ENCODE data around the gene GPSM1. TPM values are rescaled to one million over a fixed set of nuclear protein-coding genes. Genes with fewer than 3 reads are reported as not detected.

GPSM1 gene
- total RNA-seq, 1 donor from 2014 or later: 59.4 TPM

- Histone ChIP-seq H3K36me3 (ENCODE audit: insufficient read depth, low read length) (peaks cover 2% of the 10 kb centered on the region), H3K4me3 (ENCODE audit: insufficient read depth, low read depth, low read length) (no peak overlapping the region), H3K27ac (ENCODE audit: low read depth, low read length) (no peak overlapping the region), H3K9ac (ENCODE audit: low read length) (no peak overlapping the region), H3K79me2 (ENCODE audit: insufficient read depth, low read length) (peaks cover 7% of the 10 kb centered on the region), H2AFZ (ENCODE audit: low read depth, low read length) (no peak overlapping the region), H3K4me2 (ENCODE audit: low read length) (no peak overlapping the region), H3K9me3 (ENCODE audit: insufficient read depth, low read depth, low read length) (no peaks in the 10 kb centered on the region), H4K20me1 (ENCODE audit: insufficient read depth, low read length) (peaks cover 73% of the 10 kb centered on the region), H3K4me1 (ENCODE audit: insufficient read depth, low read length) (peaks cover 23% of the 10 kb centered on the region), H3K27me3 (ENCODE audit: insufficient read depth, low read length) (no peaks in the 10 kb centered on the region)
- Mint-ChIP-seq H3K27me3 (ENCODE audit: low read depth, unreplicated experiment) (no peaks in the 10 kb centered on the region), H3K4me3 (ENCODE audit: unreplicated experiment) (no peak overlapping the region), H3K36me3 (ENCODE audit: low read depth, unreplicated experiment) (peaks cover 3% of the 10 kb centered on the region), H3K9me3 (ENCODE audit: unreplicated experiment) (no peaks in the 10 kb centered on the region), H3K4me1 (ENCODE audit: low read depth, unreplicated experiment) (peaks cover 2% of the 10 kb centered on the region), H3K27ac (ENCODE audit: unreplicated experiment) (peak overlapping the region; percentile 63)
- no peak for TF ChIP-seq EZH2 (IDR thresholded peaks at IDR 0.05; ENCODE audit: insufficient read depth, low read length)
- peak; percentile 74 for TF ChIP-seq CTCF (IDR thresholded peaks at IDR 0.05; ENCODE audit: insufficient read depth, low read depth, low read length)
- no peak for DNase-seq (ENCODE audit: low read depth)
- FAIRE-seq: no peak
Measured at GRCh38 chr9:136339173-136339957, 12.0 kb downstream of the GPSM1 start.

GRCh38 chr9:136339958-136340310, 12.6 kb downstream of the GPSM1 start:
- H3K9me3 ChIP-seq (ENCODE audit: insufficient read depth, low read depth, low read length): no peaks in the 10 kb centered on the region
- H3K27ac ChIP-seq (ENCODE audit: low read depth, low read length): no peak overlapping the region
- H3K9ac ChIP-seq (ENCODE audit: low read length): no peak overlapping the region
- no peaks in the 10 kb centered on the region for H3K27me3 ChIP-seq (ENCODE audit: insufficient read depth, low read length)
- H3K4me1 ChIP-seq (ENCODE audit: insufficient read depth, low read length): peaks cover 24% of the 10 kb centered on the region
- Mint-ChIP-seq H3K4me1 (ENCODE audit: low read depth, unreplicated experiment) (peaks cover 2% of the 10 kb centered on the region), H3K27me3 (ENCODE audit: low read depth, unreplicated experiment) (no peaks in the 10 kb centered on the region), H3K27ac (ENCODE audit: unreplicated experiment) (no peak overlapping the region), H3K4me3 (ENCODE audit: unreplicated experiment) (no peak overlapping the region), H3K36me3 (ENCODE audit: low read depth, unreplicated experiment) (peaks cover 3% of the 10 kb centered on the region), H3K9me3 (ENCODE audit: unreplicated experiment) (no peaks in the 10 kb centered on the region)
- peaks cover 5% of the 10 kb centered on the region for H3K79me2 ChIP-seq (ENCODE audit: insufficient read depth, low read length)
- no peak overlapping the region for H3K4me2 ChIP-seq (ENCODE audit: low read length)
- peaks cover 74% of the 10 kb centered on the region for H4K20me1 ChIP-seq (ENCODE audit: insufficient read depth, low read length)
- H2AFZ ChIP-seq (ENCODE audit: low read depth, low read length): no peak overlapping the region
- no peak overlapping the region for H3K4me3 ChIP-seq (ENCODE audit: insufficient read depth, low read depth, low read length)
- DNase-seq (ENCODE audit: low read depth) (no peak), FAIRE-seq (no peak)
- TF ChIP-seq EZH2 (IDR thresholded peaks at IDR 0.05; ENCODE audit: insufficient read depth, low read length) (no peak), CTCF (IDR thresholded peaks at IDR 0.05; ENCODE audit: insufficient read depth, low read depth, low read length) (no peak)
- H3K36me3 ChIP-seq (ENCODE audit: insufficient read depth, low read length): peaks cover 2% of the 10 kb centered on the region
